ENCODE results near the gene PRDM2. TPM values are rescaled to one million over a fixed set of nuclear protein-coding genes. Genes with fewer than 3 reads are reported as not detected.

The PRDM2 gene
- polyA plus RNA-seq, 1 of the 3 experiments (the other 2 are of a cell fraction): 7.2 TPM

DNA sequence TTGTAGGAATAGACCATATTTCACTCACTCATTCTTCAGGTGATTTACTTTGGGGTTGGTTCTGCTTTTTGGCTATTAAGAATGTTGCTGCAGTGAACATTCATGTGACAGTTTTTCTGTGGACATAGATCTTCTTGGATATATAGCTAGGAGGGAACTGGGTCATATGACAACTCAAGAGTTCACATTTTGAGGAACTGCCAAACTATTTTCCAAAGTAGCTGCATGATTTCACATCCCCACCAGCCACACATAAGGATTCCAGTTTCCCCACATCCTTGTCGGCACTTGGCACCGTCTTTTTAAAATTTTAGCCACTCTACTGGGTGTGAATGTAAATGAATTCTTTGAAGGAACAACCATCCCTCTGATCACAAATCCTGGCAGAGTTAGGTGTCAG lies 126.0 kb downstream of the PRDM2 start:
- Histone ChIP-seq H3K4me2 (no peak overlapping the region), H3K79me2 (ENCODE audit: insufficient read depth) (no peaks in the 10 kb centered on the region), H3K4me1 (ENCODE audit: control insufficient read depth in 1 of 2, insufficient read depth in 2 of 2, low read depth in 1 of 2, low read length in 1 of 2) (no peaks in the 10 kb centered on the region; a peak in 1 of 4 replicates), H3K9ac (no peak overlapping the region), H3K27ac (ENCODE audit: low read depth in 2 of 2, low read length in 1 of 2) (no peak overlapping the region), H3K9me2 (no peaks in the 10 kb centered on the region), H3F3A (replicated peaks; ENCODE audit: insufficient read depth) (no peaks in the 10 kb centered on the region), H3K27me3 (ENCODE audit: insufficient read depth) (no peaks in the 10 kb centered on the region), H3K4me3 (ENCODE audit: low read depth in 2 of 2, low read length in 1 of 2) (no peak overlapping the region), H3K9me3 (no peaks in the 10 kb centered on the region), H4K20me1 (ENCODE audit: insufficient read depth) (no peaks in the 10 kb centered on the region), H2AFZ (ENCODE audit: low read depth) (no peak overlapping the region), H3K36me3 (replicated peaks in 1 of 2; ENCODE audit: control insufficient read depth in 1 of 2, insufficient read depth in 2 of 2, low read length in 1 of 2) (no peaks in the 10 kb centered on the region)
- ChIA-PET POLR2A (no interaction called here), CTCF (interaction anchor here (1.3 kb wide), 1 partner anchor 16 kb away, joined by 4 read pairs; no protein-coding TSS in a partner anchor)
- TF ChIP-seq FOSL2 (IDR thresholded peaks at IDR 0.05; ENCODE audit: borderline replicate concordance, low read depth) (no peak), RXRA (IDR thresholded peaks at IDR 0.05; ENCODE audit: borderline replicate concordance, low read depth) (no peak), CHD2 (IDR thresholded peaks at IDR 0.05; ENCODE audit: low read length, partially characterized antibody) (no peak), SIN3A (IDR thresholded peaks at IDR 0.05; ENCODE audit: borderline replicate concordance, low read depth, low read length) (no peak), YY1 (IDR thresholded peaks at IDR 0.05; ENCODE audit: low read depth) (no peak)
- TF ChIP-seq, protein P1, sequence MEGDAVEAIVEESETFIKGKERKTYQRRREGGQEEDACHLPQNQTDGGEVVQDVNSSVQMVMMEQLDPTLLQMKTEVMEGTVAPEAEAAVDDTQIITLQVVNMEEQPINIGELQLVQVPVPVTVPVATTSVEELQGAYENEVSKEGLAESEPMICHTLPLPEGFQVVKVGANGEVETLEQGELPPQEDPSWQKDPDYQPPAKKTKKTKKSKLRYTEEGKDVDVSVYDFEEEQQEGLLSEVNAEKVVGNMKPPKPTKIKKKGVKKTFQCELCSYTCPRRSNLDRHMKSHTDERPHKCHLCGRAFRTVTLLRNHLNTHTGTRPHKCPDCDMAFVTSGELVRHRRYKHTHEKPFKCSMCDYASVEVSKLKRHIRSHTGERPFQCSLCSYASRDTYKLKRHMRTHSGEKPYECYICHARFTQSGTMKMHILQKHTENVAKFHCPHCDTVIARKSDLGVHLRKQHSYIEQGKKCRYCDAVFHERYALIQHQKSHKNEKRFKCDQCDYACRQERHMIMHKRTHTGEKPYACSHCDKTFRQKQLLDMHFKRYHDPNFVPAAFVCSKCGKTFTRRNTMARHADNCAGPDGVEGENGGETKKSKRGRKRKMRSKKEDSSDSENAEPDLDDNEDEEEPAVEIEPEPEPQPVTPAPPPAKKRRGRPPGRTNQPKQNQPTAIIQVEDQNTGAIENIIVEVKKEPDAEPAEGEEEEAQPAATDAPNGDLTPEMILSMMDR (IDR thresholded peaks at IDR 0.05): no peak
- TF ChIP-seq, protein P2, sequence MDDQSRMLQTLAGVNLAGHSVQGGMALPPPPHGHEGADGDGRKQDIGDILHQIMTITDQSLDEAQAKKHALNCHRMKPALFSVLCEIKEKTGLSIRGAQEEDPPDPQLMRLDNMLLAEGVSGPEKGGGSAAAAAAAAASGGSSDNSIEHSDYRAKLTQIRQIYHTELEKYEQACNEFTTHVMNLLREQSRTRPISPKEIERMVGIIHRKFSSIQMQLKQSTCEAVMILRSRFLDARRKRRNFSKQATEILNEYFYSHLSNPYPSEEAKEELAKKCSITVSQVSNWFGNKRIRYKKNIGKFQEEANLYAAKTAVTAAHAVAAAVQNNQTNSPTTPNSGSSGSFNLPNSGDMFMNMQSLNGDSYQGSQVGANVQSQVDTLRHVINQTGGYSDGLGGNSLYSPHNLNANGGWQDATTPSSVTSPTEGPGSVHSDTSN (IDR thresholded peaks at IDR 0.05): no peak
- WGBS (ENCODE audit: low lambda C conversion rate): 97% methylated on average over 2 of the region's 2 CpGs
- no peak for DNase-seq

DNA sequence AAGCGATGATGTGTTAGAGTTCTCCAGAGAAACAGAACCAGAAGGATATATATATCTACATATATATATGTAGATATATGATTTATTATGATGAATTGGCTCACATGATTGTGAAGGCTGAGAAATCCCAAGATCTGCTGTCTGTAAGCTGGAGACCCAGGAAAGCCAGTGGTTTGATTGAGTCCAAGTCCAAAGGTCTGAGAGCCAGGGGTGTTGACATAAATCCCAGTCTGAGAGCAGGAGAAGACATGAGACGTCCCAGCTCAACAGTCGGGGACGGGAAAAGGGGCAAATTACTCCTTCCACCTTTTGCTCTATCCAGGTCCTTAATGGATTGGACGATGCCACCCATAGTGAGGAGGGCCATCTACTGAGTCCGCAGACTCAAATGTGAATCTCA lies 126.6 kb downstream of the PRDM2 start:
- Histone ChIP-seq H3K9ac (no peak overlapping the region), H3K27me3 (ENCODE audit: insufficient read depth) (no peaks in the 10 kb centered on the region), H3K36me3 (replicated peaks in 1 of 2; ENCODE audit: control insufficient read depth in 1 of 2, insufficient read depth in 2 of 2, low read length in 1 of 2) (no peaks in the 10 kb centered on the region), H4K20me1 (ENCODE audit: insufficient read depth) (no peaks in the 10 kb centered on the region), H3K9me3 (no peaks in the 10 kb centered on the region), H3K4me3 (ENCODE audit: low read depth in 2 of 2, low read length in 1 of 2) (no peak overlapping the region), H3K27ac (ENCODE audit: low read depth in 2 of 2, low read length in 1 of 2) (no peak overlapping the region), H3K79me2 (ENCODE audit: insufficient read depth) (no peaks in the 10 kb centered on the region), H3K9me2 (no peaks in the 10 kb centered on the region), H3F3A (replicated peaks; ENCODE audit: insufficient read depth) (no peaks in the 10 kb centered on the region), H2AFZ (ENCODE audit: low read depth) (no peak overlapping the region), H3K4me1 (ENCODE audit: control insufficient read depth in 1 of 2, insufficient read depth in 2 of 2, low read depth in 1 of 2, low read length in 1 of 2) (no peaks in the 10 kb centered on the region; a peak in 1 of 4 replicates), H3K4me2 (no peak overlapping the region)
- CTCF ChIA-PET: interaction anchor here (1.3 kb wide), 1 partner anchor 15 kb away, joined by 4 read pairs; no protein-coding TSS in a partner anchor
- TF ChIP-seq TEAD4 (IDR thresholded peaks at IDR 0.05; ENCODE audit: borderline replicate concordance, insufficient read depth): no peak
- no peak for TF ChIP-seq ELF1 (IDR thresholded peaks at IDR 0.05)
- TF ChIP-seq, protein P3, sequence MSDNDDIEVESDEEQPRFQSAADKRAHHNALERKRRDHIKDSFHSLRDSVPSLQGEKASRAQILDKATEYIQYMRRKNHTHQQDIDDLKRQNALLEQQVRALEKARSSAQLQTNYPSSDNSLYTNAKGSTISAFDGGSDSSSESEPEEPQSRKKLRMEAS (IDR thresholded peaks at IDR 0.05; ENCODE audit: low read depth): no peak
- TF ChIP-seq TAF1 (IDR thresholded peaks at IDR 0.05; ENCODE audit: borderline replicate concordance, low read depth, low read length): no peak
- TF ChIP-seq, protein P2 (IDR thresholded peaks at IDR 0.05): no peak
- no peak for TF ChIP-seq RXRA (IDR thresholded peaks at IDR 0.05; ENCODE audit: borderline replicate concordance, low read depth)
- TF ChIP-seq GABPA (IDR thresholded peaks at IDR 0.05; ENCODE audit: low read depth): no peak
- TF ChIP-seq, protein P4, sequence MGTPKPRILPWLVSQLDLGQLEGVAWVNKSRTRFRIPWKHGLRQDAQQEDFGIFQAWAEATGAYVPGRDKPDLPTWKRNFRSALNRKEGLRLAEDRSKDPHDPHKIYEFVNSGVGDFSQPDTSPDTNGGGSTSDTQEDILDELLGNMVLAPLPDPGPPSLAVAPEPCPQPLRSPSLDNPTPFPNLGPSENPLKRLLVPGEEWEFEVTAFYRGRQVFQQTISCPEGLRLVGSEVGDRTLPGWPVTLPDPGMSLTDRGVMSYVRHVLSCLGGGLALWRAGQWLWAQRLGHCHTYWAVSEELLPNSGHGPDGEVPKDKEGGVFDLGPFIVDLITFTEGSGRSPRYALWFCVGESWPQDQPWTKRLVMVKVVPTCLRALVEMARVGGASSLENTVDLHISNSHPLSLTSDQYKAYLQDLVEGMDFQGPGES (IDR thresholded peaks at IDR 0.05; ENCODE audit: low read depth, low read length): no peak
- DNase-seq: no peak
- POLR2A ChIA-PET: no interaction called here
- WGBS (ENCODE audit: low lambda C conversion rate): 46% methylated on average over 5 of the region's 6 CpGs
